Fibroblast of skin of back (primary cell): ENCODE measurements around the gene TDRD9. TPM values are rescaled to one million over a fixed set of nuclear protein-coding genes. Genes with fewer than 3 reads are reported as not detected.
"Not testable (repeated sequence)": the region's sequence is repeated elsewhere in the genome, so short reads cannot be mapped to it uniquely, and the experiment has no call there.

Source experiments
- DNase-seq: peaks from one replicate; pipeline ENCODE4 v3.0.0-alpha.2; 2013
- polyA plus RNA-seq, 2 experiments: library from polyadenylated mRNA; unstranded; fragments of 120-200 nt; gene quantifications; one replicate each; pipeline ENCODE4 v1.2.1, GENCODE V29; 2013; ENCODE audit not compliant: insufficient read length in 2 of 2

Gene TDRD9, protein sequence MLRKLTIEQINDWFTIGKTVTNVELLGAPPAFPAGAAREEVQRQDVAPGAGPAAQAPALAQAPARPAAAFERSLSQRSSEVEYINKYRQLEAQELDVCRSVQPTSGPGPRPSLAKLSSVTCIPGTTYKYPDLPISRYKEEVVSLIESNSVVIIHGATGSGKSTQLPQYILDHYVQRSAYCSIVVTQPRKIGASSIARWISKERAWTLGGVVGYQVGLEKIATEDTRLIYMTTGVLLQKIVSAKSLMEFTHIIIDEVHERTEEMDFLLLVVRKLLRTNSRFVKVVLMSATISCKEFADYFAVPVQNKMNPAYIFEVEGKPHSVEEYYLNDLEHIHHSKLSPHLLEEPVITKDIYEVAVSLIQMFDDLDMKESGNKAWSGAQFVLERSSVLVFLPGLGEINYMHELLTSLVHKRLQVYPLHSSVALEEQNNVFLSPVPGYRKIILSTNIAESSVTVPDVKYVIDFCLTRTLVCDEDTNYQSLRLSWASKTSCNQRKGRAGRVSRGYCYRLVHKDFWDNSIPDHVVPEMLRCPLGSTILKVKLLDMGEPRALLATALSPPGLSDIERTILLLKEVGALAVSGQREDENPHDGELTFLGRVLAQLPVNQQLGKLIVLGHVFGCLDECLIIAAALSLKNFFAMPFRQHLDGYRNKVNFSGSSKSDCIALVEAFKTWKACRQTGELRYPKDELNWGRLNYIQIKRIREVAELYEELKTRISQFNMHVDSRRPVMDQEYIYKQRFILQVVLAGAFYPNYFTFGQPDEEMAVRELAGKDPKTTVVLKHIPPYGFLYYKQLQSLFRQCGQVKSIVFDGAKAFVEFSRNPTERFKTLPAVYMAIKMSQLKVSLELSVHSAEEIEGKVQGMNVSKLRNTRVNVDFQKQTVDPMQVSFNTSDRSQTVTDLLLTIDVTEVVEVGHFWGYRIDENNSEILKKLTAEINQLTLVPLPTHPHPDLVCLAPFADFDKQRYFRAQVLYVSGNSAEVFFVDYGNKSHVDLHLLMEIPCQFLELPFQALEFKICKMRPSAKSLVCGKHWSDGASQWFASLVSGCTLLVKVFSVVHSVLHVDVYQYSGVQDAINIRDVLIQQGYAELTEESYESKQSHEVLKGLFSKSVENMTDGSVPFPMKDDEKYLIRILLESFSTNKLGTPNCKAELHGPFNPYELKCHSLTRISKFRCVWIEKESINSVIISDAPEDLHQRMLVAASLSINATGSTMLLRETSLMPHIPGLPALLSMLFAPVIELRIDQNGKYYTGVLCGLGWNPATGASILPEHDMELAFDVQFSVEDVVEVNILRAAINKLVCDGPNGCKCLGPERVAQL (N-terminal part only)
- polyA plus RNA-seq (2013, experiment 1 of 2; ENCODE audit: insufficient read length): 0.38 TPM
- 0.37 TPM for polyA plus RNA-seq (2013, experiment 2 of 2; ENCODE audit: insufficient read length)

DNA sequence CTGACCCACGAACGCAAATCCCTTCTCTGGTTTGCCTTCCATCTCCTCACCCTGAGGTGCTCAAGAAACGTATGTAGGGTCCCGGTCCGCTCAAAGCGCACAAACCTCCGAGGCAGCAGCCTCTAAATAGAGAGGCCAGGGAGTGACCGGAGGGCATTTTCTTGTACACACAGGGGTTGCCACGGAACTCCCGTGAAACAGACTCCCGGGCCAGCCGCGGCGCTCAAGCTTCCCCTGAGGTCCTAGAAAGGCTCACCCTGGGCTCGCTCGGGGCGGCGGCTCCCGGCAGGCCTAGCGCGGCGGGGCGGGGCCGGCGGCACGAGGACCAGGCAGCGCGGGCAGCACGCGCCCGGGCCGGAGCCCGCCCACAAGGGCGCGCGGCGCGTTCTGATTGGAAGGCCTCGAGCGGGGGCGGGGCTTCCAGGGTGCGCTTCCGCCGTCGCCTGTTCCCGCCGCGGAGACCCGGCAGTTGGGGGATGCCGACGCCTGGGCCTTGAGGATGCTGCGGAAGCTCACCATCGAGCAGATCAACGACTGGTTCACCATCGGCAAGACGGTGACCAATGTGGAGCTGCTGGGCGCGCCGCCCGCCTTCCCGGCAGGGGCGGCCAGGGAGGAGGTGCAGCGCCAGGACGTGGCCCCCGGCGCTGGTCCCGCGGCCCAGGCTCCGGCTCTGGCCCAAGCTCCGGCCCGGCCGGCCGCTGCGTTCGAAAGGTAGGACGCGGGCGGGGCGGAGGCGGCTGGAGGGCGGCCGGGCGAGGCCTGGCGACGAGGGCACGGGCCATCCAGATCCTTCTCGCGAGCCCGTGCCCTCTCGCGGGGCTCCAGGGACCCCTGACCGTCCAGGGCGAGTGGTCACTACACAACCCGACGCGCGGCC lies at the start of gene TDRD9:
Gene TDRD9, plus strand, starts transcription at position 446 of the 880 bp plus-strand sequence. Its CDS starts 54 bp downstream, at position 500.
- DNase-seq: no peak

DNA sequence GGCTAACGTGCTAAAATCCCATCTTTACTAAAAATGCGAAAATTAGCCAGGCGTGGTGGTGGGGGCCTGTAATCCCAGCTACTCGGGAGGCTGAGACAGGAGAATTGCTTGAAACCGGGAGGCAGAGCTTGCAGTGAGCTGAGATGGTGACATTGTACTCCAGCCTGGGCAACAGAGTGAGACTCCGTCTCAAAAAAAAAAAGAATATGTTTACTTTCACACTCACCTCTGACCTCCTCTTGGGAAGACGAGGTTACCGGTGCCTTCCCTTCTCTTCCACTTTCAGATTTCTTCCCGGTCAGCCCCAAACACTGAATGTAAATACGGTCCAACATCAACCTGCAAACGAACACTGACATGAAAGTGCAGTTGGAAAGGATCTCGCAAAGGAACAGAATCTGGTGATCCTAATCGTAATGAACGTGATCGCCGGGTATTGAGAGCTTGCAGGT lies 49.1 kb upstream of the TDRD9 start:
- no peak for DNase-seq

DNA sequence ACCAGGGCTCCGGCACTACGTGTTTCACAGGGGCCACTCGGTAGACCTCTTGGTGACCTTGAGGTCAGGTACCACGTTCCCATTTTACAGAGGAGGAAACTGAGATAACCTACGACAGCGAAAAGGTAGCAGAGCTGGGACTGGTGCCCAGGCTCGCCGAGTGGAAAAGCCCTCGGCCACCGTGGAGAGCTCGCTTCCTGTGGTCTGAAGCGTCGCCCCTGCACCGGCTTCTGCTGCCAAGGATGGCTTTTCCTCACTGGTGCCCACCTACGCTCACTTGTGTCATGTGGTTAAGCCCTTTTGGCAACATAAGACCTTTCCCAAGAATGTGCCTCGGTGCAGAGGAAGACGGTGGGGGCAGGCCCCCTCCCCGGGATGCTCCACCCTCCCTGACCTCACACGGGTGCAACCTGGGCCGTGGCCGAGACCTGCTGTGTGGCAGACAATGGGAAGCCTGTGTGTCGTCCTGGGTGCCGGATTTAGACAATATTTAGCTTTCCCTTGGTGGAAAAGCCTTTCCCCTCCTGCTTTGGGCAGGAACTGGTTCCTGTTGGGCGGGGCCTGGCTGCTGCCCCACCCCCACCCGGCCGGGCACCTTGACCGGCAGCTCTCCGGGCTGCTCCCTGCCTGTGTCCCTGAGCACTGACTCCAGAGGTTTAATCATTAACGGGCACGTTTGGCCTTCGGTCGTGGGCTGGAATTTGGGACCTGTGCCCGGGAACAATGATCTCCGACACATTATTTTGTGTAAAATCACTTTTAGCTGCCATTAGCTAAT lies 48.5 kb upstream of the TDRD9 start:
- DNase-seq: peak; percentile 7

DNA sequence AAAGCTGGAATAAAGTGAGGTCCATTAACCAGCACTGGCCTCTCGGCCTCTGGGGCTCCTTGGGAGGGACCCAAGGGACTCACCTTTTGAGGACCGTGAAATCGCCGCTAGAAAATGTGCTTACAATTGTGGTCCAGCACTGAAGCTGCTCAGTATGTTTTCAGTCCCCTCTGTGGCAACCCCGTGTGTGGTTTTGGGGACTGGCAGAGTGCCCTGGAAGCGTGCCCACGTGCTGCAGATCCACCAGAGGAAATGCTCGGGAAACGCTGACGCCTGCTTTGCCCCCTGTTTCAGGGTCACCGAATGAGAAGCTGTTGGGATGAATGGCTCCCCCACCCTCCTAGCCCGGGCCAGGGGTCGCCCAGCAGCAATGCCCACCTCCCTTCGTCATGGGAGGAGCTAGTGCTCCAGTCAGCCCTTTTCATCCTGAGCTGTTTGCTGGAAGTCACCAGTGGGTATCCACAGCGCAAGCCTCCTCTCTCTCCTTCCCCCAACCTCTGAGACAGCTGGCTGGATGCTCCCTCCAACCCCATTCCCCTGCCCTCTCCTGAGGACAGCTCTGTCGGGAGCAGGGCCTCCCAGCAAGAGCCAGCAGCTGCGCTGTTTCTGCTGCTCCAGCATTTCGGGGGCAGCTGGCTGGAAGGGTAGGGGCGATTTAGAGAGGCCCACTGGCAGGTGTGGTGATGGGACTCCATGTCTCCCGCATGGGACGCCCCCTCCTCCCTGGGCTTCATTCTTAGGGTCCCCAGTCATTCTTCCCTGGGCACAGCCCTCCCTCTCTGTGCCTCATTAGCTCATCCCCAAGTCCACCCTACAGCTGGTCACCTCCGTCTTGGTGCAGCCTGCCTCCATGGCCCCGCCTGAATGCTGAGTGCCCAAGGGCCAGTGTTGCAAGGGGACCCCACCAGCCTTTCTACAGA lies 47.6 kb upstream of the TDRD9 start:
- peak; percentile 53 for DNase-seq

DNA sequence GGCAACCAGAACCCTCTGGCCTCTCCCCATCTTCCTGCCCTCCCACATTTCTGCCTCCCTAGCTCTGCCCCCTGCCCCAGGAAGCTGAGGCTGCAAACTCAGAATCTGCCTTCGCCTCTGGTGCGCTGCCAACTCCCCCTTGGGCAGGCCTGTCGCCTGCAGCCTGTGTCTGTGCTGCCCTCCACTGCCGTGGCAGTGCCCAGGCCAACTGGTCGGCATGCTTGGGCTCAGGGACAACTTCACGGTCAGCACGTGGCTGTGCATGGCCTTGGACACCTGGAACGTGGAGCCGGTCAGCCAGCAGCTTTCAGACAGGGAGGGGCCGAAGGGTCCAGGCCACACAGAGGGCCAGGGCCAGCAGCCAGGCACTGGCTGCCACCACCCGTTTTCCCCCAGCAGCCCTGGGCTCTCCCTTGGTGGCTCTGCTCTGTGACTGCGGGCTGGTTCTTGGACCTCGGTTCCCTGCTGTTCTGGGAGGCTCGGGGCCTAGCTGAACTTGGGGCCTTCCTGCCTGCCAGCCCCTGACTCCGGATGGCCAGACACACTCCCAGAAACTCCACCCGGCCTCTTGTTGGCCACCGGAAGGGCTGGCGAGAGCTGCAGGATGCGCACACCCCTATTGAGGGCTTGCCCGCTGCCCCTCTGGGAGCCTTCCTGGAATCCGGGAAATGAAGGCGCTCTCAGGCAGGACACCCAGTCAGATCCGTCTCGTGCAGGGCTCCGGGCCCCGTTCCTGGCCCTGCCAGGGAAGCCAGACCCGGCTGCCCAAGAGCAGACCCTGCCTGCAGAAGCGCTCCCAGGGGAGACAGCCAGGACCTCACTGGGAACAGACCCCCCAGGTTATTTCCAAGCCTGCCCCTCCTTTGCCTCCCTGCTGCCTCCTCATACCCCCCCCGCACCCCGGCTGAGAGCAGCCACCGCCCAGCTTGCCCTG lies 46.7 kb upstream of the TDRD9 start:
- no peak for DNase-seq

DNA sequence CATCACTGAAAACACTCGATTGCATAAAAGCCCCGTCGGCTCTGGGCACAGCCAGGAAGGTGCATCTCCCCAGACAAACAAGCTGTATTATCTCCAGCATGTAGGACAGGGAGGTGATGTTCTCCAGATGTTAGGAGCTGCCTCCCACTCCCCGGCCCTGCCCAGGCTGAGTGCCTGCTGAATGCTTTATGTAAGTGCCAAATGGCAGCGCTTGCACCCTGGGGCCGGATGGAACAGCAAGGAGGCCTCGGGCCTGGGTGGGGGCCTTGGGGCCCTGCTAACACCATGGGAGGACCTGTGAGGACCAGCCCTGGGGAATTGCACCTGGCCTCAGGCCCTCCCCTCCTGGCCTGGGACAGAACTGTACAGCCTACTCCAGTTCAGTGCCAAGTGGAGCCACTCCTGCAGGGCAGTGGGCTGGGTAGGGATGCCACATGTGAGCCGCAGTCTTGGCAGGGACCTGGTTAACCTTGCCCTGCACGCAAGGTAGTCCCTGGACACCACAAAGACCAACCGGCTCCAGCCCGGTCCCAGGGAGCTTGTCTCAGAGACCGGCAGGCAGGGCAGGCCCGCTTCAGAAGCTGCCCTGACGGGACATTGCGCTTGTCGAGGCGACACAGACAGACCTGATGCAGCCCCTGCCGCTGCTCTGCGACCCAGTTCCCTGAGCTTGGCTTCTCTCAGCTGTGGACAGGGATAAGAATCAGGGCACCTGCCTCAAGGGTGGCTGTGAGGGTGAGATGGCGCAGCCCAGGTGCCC lies 45.6 kb upstream of the TDRD9 start:
- no peak for DNase-seq

DNA sequence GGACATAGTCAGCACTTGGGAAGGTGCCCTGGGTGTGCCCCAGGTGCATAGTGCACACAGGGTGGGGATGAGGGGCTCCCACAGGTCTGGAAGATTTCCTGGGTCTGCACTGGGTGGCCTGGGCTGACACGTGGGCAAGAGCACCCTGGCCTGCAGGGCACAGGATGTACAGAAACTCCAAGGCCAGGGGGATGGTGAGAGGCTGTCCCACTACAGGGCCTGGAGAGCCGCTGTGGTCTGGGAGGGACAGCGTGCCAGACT lies 45.1 kb upstream of the TDRD9 start:
- no peak for DNase-seq

DNA sequence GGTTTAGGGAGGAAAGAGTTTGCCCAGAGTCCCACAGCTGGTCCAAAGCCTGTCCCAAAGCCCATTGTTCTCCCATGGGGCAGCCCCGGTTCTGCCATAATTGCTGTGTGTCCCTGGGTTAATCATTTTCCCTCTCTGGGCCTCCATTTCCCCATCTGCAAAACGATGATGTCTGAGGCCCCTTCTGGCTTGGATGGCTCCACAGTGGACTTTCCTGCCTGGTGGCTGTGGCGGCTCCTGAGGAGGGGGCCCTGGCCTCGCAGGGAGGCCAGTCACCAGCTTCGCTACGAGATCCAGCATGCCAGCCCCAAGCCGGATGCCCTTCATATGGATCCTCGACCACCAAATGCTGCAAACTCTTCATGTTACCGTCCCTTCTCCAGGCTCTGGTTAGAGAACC lies 43.4 kb upstream of the TDRD9 start:
- no peak for DNase-seq

DNA sequence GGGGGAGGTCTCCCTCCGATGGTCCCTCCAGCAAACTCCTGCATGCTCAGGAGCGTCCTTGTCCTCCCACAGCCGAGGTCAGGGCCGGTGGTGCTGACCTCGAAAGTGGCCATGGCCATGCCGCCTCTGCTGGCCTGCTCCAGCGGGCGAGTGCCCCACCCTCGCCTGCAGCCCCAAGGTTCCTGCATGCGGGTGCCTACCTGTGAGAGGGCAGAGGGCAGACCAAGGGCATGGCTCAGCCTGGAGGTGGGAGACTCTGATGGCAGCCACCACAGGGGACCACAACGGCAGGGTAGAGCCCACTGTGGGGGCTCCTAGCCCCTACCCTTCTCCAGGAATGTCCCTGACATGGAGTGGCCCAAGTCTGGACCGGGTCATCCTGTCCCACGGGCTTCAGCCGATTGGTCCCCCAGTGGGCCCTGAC lies 42.7 kb upstream of the TDRD9 start:
- DNase-seq: no peak

DNA sequence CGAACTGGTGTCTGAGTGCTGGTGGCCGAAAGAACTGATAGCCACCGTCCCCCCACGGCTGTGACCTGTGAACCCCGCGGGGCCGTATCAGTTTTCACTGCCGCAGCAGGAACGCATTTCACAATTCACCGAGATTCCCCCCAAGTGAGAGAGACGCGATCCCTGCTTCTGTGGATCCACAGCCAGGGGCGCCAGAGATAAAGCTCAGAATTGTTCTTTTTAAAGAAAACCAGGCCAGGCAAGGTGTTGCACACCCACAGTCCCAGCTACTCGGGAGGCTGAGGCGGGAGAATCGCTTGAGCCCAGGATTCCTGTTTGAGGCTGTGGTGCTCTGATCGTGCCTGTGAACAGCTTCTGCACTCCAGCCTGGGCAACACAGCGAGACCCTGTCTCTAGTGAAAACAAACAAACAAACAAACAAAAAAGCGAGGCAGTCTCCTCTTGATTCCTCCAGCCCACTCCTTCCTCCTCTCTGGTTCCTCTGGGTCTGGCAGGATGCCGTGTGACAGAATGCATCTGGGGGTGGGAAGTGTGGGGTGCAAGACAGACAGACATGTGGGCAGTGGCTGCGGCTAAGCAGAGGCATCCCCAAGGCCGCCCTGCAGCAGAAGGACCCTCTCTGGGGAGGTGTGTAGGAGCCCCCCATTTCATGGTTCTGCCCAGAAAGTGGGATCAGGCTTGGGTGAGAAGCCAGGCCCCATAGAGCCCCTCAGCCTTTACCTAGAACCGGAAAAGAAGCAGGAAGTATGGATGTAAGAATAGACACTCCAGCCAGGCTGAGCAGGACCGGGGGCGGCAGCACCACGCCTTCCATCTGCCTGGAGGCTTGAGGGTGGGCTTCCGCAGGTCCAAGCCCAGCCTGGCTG lies 41.7 kb upstream of the TDRD9 start:
- DNase-seq: no peak

DNA sequence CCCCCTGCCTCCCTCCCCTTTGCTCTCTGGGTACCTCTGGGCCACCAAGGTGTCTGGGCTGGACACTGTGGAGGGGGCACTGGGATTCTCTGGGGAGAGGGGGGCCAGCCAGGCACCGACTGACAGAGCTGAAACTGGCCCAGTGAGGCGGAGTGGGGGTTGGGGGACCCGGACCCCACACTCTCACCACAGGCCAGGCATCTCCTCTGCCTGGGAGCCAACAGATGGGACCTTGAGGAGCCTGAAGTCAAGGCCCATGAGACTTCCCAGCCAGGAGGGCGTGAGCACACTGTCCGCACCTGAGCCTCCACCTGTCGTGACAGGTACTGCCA lies 41.1 kb upstream of the TDRD9 start:
- DNase-seq: no peak

DNA sequence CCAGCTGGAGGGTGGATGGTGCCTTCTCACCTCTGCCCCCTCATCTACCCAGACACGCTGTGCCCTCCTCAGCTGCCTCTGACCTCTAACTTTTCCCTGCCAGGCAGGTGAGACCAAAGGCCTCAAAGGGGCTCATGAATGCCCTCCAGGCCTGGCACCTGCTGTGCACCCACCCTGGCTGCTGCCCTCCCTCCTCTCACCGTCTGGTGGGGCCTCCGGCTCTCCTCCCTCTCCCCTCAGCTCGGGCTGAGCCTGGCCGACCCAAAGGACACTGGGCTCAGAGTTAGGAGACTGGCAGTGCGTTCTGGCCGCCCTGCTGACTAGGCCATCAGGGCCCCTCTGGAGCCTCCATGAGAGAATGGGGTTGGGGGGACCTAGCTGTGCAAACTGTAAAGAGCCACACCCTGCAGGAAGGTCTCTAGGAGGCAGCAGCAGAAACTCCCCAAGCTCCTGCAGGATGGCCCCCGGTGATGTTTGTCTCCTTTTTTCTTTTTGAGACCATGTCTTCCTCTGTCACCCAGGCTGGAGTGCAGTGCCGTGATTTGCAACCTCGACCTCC lies 40.6 kb upstream of the TDRD9 start:
- no peak for DNase-seq

DNA sequence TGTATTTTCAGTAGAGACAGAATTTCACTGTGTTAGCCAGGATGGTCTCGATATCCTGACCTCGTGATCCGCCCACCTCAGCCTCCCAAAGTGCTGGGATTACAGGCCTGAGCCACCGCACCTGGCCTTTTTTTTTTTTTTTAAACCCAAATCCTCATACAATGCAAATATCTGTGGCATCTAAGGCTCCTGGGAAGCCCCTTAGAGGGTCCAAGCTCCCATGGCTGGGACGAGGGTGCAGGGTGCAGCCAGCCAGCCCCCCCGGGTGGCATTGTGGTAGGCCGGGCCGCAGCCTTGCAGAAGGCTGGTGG lies 39.3 kb upstream of the TDRD9 start:
- DNase-seq: not testable (repeated sequence)

DNA sequence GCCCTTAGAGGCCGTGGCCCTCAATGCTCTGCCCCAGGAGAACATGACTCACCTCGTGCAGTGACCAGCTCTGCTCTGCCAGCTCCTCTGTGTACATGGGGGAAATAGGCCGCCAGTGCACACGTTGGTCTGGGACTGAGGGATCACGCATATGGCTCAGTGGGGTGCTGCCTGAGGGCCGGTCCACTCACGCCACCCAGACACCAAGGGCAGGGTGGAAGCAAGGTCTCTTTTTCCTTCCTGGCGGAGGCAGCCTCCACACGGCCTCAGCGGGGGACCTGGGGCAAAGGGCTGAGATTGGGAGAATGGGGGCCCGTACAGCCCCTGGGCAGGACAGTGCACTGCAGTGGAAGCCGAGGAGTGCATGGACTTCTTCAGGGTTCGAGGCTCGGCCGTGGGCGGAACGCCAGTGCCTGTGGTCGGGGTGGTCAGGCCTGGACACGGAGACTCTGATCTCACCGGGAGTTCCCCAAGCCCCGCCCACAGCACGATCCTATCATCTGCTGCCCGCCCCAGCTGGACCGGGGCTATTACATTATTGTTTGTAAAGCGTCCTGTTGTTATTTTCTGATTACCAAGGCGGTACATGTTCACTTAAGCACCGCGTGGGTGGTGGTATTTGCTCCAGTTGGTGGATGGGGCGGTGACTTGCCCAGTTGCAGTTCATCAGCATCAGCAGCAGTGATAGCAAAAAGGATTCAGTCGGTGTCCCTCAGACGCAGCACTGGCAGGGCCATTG lies 38.8 kb upstream of the TDRD9 start:
- DNase-seq: no peak

DNA sequence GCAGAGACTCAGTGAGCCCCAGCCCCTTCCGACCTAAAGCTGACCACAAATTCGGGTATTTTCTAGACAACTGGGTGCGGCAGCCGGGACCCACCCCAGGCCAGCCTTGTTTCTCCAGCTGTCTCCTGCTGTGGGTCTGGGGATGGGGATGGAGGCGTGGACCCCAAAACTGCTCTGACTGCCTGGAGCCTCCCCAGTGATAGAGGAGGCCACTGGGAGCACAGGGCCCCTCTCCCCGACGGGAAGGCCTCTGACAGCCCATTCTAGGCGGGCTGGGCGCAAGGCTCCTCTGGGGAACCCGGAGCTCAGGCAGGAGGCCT lies 38.2 kb upstream of the TDRD9 start:
- no peak for DNase-seq
